ENCODE data around the gene TCF7L1.

TCF7L1 gene

GRCh38 chr2:85222792-85223191 is 89.6 kb downstream of the TCF7L1 start:
- Histone ChIP-seq H3K9me2 (replicated peaks; ENCODE audit: low read depth, low read length) (no peaks in the 10 kb centered on the region), H3K36me3 (ENCODE audit: insufficient read depth, low read length) (no peaks in the 10 kb centered on the region), H2AFZ (ENCODE audit: low read length) (no peak overlapping the region), H3K79me2 (ENCODE audit: insufficient read depth, low read length) (no peaks in the 10 kb centered on the region), H3K4me1 (ENCODE audit: insufficient read depth, low read length, poor library complexity, severe bottlenecking) (no peaks in the 10 kb centered on the region), H3F3A (ENCODE audit: low read depth) (no peaks in the 10 kb centered on the region), H3K9ac (ENCODE audit: low read depth, low read length, poor library complexity, severe bottlenecking) (no peak overlapping the region), H4K20me1 (ENCODE audit: insufficient read depth, low read length, poor library complexity, severe bottlenecking) (no peaks in the 10 kb centered on the region), H3K9me3 (ENCODE audit: insufficient read depth, low read depth, low read length) (no peaks in the 10 kb centered on the region), H3K27me3 (ENCODE audit: insufficient read depth, low read length, poor library complexity, severe bottlenecking) (no peaks in the 10 kb centered on the region), H3K4me3 (ENCODE audit: low read length, poor library complexity, severe bottlenecking) (no peak overlapping the region), H3K4me2 (ENCODE audit: low read depth, low read length, poor library complexity, severe bottlenecking) (no peak overlapping the region)
- TF ChIP-seq CTCF (conservative IDR thresholded peaks at IDR 0.05; ENCODE audit: low read length) (no peak), EZH2phosphoT487 (IDR thresholded peaks at IDR 0.05; ENCODE audit: borderline replicate concordance) (no peak)

- Histone ChIP-seq H3K79me2 (ENCODE audit: insufficient read depth, low read length) (no peaks in the 10 kb centered on the region), H3K4me3 (ENCODE audit: low read length, poor library complexity, severe bottlenecking) (no peak overlapping the region), H4K20me1 (ENCODE audit: insufficient read depth, low read length, poor library complexity, severe bottlenecking) (no peaks in the 10 kb centered on the region), H3K9me2 (replicated peaks; ENCODE audit: low read depth, low read length) (no peaks in the 10 kb centered on the region), H3K4me1 (ENCODE audit: insufficient read depth, low read length, poor library complexity, severe bottlenecking) (no peaks in the 10 kb centered on the region), H3K9ac (ENCODE audit: low read depth, low read length, poor library complexity, severe bottlenecking) (no peak overlapping the region), H2AFZ (ENCODE audit: low read length) (no peak overlapping the region), H3K36me3 (ENCODE audit: insufficient read depth, low read length) (no peaks in the 10 kb centered on the region), H3K9me3 (ENCODE audit: insufficient read depth, low read depth, low read length) (no peaks in the 10 kb centered on the region), H3K27me3 (ENCODE audit: insufficient read depth, low read length, poor library complexity, severe bottlenecking) (no peaks in the 10 kb centered on the region), H3F3A (ENCODE audit: low read depth) (no peaks in the 10 kb centered on the region), H3K4me2 (ENCODE audit: low read depth, low read length, poor library complexity, severe bottlenecking) (no peak overlapping the region)
- TF ChIP-seq CTCF (conservative IDR thresholded peaks at IDR 0.05; ENCODE audit: low read length), result no peak
- no peak for TF ChIP-seq EZH2phosphoT487 (IDR thresholded peaks at IDR 0.05; ENCODE audit: borderline replicate concordance)
Observed at GRCh38 chr2:85226783-85227182, 93.6 kb downstream of the TCF7L1 start.

GRCh38 chr2:85230679-85231467 is 97.7 kb downstream of the TCF7L1 start:
- TF ChIP-seq CTCF (conservative IDR thresholded peaks at IDR 0.05; ENCODE audit: low read length) (peak; percentile 46), EZH2phosphoT487 (IDR thresholded peaks at IDR 0.05; ENCODE audit: borderline replicate concordance) (no peak)
- Histone ChIP-seq H3K9me2 (replicated peaks; ENCODE audit: low read depth, low read length) (no peaks in the 10 kb centered on the region), H3K4me1 (ENCODE audit: insufficient read depth, low read length, poor library complexity, severe bottlenecking) (no peaks in the 10 kb centered on the region), H3K36me3 (ENCODE audit: insufficient read depth, low read length) (no peaks in the 10 kb centered on the region), H3K9me3 (ENCODE audit: insufficient read depth, low read depth, low read length) (no peaks in the 10 kb centered on the region), H2AFZ (ENCODE audit: low read length) (peak overlapping the region; percentile 84), H3K79me2 (ENCODE audit: insufficient read depth, low read length) (no peaks in the 10 kb centered on the region), H4K20me1 (ENCODE audit: insufficient read depth, low read length, poor library complexity, severe bottlenecking) (no peaks in the 10 kb centered on the region), H3K4me2 (ENCODE audit: low read depth, low read length, poor library complexity, severe bottlenecking) (no peak overlapping the region), H3F3A (ENCODE audit: low read depth) (no peaks in the 10 kb centered on the region), H3K4me3 (ENCODE audit: low read length, poor library complexity, severe bottlenecking) (no peak overlapping the region), H3K9ac (ENCODE audit: low read depth, low read length, poor library complexity, severe bottlenecking) (no peak overlapping the region), H3K27me3 (ENCODE audit: insufficient read depth, low read length, poor library complexity, severe bottlenecking) (no peaks in the 10 kb centered on the region)
